ENCODE measurements around the gene CRADD. TPM values are rescaled to one million over a fixed set of nuclear protein-coding genes. Genes with fewer than 3 reads are reported as not detected.

Gene CRADD
- total RNA-seq, 3 donors from 2014 or later, result 24.0 to 49.8 (median 44.2) TPM

DNA sequence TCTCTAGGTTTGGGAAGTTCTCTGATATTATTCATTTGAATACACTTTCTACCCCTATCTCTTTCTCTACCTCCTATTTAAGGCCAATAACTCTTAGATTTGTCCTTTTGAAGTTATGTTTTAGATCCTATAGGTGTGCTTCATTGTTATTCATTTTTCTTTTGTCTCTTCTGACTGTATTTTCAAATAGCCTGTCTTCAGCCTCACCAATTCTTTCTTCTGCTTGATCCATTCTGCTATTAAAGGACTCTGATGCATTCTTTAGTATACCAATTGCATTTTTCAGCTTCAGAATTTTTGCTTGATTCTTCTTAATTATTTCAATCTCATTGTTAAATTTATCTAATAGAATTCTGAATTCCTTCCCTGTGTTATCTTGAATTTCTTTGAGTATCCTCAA, 199.2 kb downstream of the CRADD start:
- H3K27ac ChIP-seq, result no peak overlapping the region
- no peak for DNase-seq (ENCODE audit: low spot score in 2 of 2)
- H3K27me3 ChIP-seq, result no peaks in the 10 kb centered on the region
- intact Hi-C loops (cut with DNase I; ENCODE audit: low total_unique reads), result no loop called here
- H3K4me3 ChIP-seq, result no peak overlapping the region
- TF ChIP-seq, protein P1, sequence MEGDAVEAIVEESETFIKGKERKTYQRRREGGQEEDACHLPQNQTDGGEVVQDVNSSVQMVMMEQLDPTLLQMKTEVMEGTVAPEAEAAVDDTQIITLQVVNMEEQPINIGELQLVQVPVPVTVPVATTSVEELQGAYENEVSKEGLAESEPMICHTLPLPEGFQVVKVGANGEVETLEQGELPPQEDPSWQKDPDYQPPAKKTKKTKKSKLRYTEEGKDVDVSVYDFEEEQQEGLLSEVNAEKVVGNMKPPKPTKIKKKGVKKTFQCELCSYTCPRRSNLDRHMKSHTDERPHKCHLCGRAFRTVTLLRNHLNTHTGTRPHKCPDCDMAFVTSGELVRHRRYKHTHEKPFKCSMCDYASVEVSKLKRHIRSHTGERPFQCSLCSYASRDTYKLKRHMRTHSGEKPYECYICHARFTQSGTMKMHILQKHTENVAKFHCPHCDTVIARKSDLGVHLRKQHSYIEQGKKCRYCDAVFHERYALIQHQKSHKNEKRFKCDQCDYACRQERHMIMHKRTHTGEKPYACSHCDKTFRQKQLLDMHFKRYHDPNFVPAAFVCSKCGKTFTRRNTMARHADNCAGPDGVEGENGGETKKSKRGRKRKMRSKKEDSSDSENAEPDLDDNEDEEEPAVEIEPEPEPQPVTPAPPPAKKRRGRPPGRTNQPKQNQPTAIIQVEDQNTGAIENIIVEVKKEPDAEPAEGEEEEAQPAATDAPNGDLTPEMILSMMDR (IDR thresholded peaks at IDR 0.05), result no peak
- TF ChIP-seq POLR2AphosphoS5 (IDR thresholded peaks at IDR 0.05) (no peak), POLR2A (IDR thresholded peaks at IDR 0.05) (no peak)
- no peaks in the 10 kb centered on the region for H3K36me3 ChIP-seq
- H3K4me1 ChIP-seq, result no peaks in the 10 kb centered on the region
- peaks cover 0 to 38% of the 10 kb centered on the region in 2 donors for H3K9me3 ChIP-seq

GRCh38 chr12:93877446-93877845, 200.3 kb downstream of the CRADD start:
- no peaks in the 10 kb centered on the region for H3K27me3 ChIP-seq
- no peak overlapping the region for H3K4me3 ChIP-seq
- DNase-seq (ENCODE audit: low spot score in 2 of 2), result no peak
- no peaks in the 10 kb centered on the region for H3K4me1 ChIP-seq
- H3K9me3 ChIP-seq, result peaks cover 0 to 27% of the 10 kb centered on the region in 2 donors
- H3K27ac ChIP-seq, result no peak overlapping the region
- intact Hi-C loops (cut with DNase I; ENCODE audit: low total_unique reads), result no loop called here
- H3K36me3 ChIP-seq, result no peaks in the 10 kb centered on the region
- no peak for TF ChIP-seq POLR2AphosphoS5 (IDR thresholded peaks at IDR 0.05)
- TF ChIP-seq, protein P1 (IDR thresholded peaks at IDR 0.05), result no peak

GRCh38 chr12:93879476-93880421, 202.6 kb downstream of the CRADD start:
- Histone ChIP-seq H3K4me1 (no peaks in the 10 kb centered on the region), H3K9me3 (peaks cover 0 to 17% of the 10 kb centered on the region in 2 donors), H3K27me3 (no peaks in the 10 kb centered on the region), H3K4me3 (no peak overlapping the region), H3K27ac (no peak overlapping the region), H3K36me3 (no peaks in the 10 kb centered on the region)
- intact Hi-C loops (cut with DNase I; ENCODE audit: low total_unique reads), result no loop called here
- DNase-seq (ENCODE audit: low spot score in 2 of 2), result no peak
- TF ChIP-seq POLR2AphosphoS5 (IDR thresholded peaks at IDR 0.05), result no peak
- TF ChIP-seq, protein P1 (IDR thresholded peaks at IDR 0.05), result no peak
- no peak for TF ChIP-seq POLR2A (IDR thresholded peaks at IDR 0.05)

- no peak for DNase-seq (ENCODE audit: low spot score in 2 of 2)
- Histone ChIP-seq H3K27ac (no peak overlapping the region), H3K4me3 (no peak overlapping the region), H3K9me3 (peaks cover 0 to 7% of the 10 kb centered on the region in 2 donors), H3K4me1 (no peaks in the 10 kb centered on the region), H3K27me3 (no peaks in the 10 kb centered on the region), H3K36me3 (no peaks in the 10 kb centered on the region)
- TF ChIP-seq, protein P1 (IDR thresholded peaks at IDR 0.05), result no peak
- TF ChIP-seq POLR2A (IDR thresholded peaks at IDR 0.05) (no peak), POLR2AphosphoS5 (IDR thresholded peaks at IDR 0.05) (no peak)
- intact Hi-C loops (cut with DNase I; ENCODE audit: low total_unique reads), result no loop called here
These were observed 203.8 kb downstream of the CRADD start for GRCh38 chr12:93880853-93881522.

DNA sequence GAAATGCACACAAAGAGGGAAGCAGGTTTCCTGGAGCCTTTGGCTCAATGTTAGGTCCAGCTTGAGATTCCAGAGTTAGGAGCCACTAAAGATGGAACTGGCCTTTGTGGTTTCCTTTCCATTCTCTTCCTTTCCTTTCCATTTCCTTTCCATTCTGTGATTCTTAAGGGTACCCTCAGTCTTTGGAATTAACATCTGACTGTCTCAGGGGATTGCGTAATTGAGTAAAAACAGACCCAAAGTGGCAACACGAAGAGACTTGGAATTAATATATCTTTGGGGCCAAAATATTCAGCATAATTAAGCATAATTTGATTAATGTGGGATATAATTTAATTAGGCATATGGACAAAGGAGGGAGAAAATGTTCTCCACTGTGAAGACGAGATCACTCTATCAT, 205.6 kb downstream of the CRADD start:
- no peak overlapping the region for H3K27ac ChIP-seq
- intact Hi-C loops (cut with DNase I; ENCODE audit: low total_unique reads), result no loop called here

More for the DNA sequence above, 205.6 kb downstream of the CRADD start:
- H3K9me3 ChIP-seq, result no peaks in the 10 kb centered on the region
- DNase-seq (ENCODE audit: low spot score in 2 of 2), result no peak
- H3K4me3 ChIP-seq, result no peak overlapping the region
- no peaks in the 10 kb centered on the region for H3K36me3 ChIP-seq
- no peaks in the 10 kb centered on the region for H3K27me3 ChIP-seq
- TF ChIP-seq POLR2AphosphoS5 (IDR thresholded peaks at IDR 0.05) (no peak), POLR2A (IDR thresholded peaks at IDR 0.05) (no peak)
- TF ChIP-seq, protein P1 (IDR thresholded peaks at IDR 0.05), result no peak
- no peaks in the 10 kb centered on the region for H3K4me1 ChIP-seq
